ENCODE data around the gene TCTA.

Gene TCTA

GRCh38 chr3:49411968-49412631 is at the start of gene TCTA, which contains the start of gene RHOA:
Gene TCTA, plus strand, starts transcription at chr3:49412423. Its CDS starts 4 bp downstream, at chr3:49412427.
Gene RHOA, minus strand, starts transcription at chr3:49411976. Its CDS starts 36,387 bp downstream, at chr3:49375589.
- no peak for TF ChIP-seq CTCF (IDR thresholded peaks at IDR 0.05; ENCODE audit: insufficient read depth, missing control alignments)
- peak; percentile 100 for DNase-seq (ENCODE audit: insufficient read length, low spot score)
- FAIRE-seq: no peak

- TF ChIP-seq CTCF (IDR thresholded peaks at IDR 0.05; ENCODE audit: insufficient read depth, missing control alignments): no peak
- FAIRE-seq: no peak
- DNase-seq (ENCODE audit: insufficient read length, low spot score): no peak
Observed at GRCh38 chr3:49362561-49362960, 49.7 kb upstream of the TCTA start.

GRCh38 chr3:49370585-49371290 is 41.5 kb upstream of the TCTA start:
- DNase-seq (ENCODE audit: insufficient read length, low spot score) (no peak), FAIRE-seq (no peak)
- TF ChIP-seq CTCF (IDR thresholded peaks at IDR 0.05; ENCODE audit: insufficient read depth, missing control alignments): no peak

GRCh38 chr3:49371946-49372345 is 40.3 kb upstream of the TCTA start:
- TF ChIP-seq CTCF (IDR thresholded peaks at IDR 0.05; ENCODE audit: insufficient read depth, missing control alignments): no peak
- no peak for FAIRE-seq
- DNase-seq (ENCODE audit: insufficient read length, low spot score): no peak

GRCh38 chr3:49377483-49377882 is 34.7 kb upstream of the TCTA start:
- DNase-seq (ENCODE audit: insufficient read length, low spot score) (no peak), FAIRE-seq (no peak)
- no peak for TF ChIP-seq CTCF (IDR thresholded peaks at IDR 0.05; ENCODE audit: insufficient read depth, missing control alignments)

GRCh38 chr3:49378249-49378895 is 33.9 kb upstream of the TCTA start:
- DNase-seq (ENCODE audit: insufficient read length, low spot score) (no peak), FAIRE-seq (no peak)
- no peak for TF ChIP-seq CTCF (IDR thresholded peaks at IDR 0.05; ENCODE audit: insufficient read depth, missing control alignments)

Data from D721Med (cell line).